Small intestine (tissue), 7 donors: ENCODE data around the gene HTR4. TPM values are rescaled to one million over a fixed set of nuclear protein-coding genes. Genes with fewer than 3 reads are reported as not detected.
"Not testable (repeated sequence)": the region's sequence is repeated elsewhere in the genome, so short reads cannot be mapped to it uniquely, and the experiment has no call there.

Experiments
- DNase-seq, 2 donors: peaks; one replicate each; pipeline versions ENCODE4 v3.0.0 to v3.0.0-alpha.2; 2013
- FAIRE-seq: peaks from 2 replicates; lab custom pipeline; 2012; peaks lifted over from hg19 to GRCh38; lab: Jason Lieb, UNC
- H3K27ac ChIP-seq, 3 donors: one replicate each; pipeline ENCODE4 v1.5.1; 2013; ENCODE audit warnings: low read length in 2 of 3, mild to moderate bottlenecking in 2 of 3, control low read depth in 1 of 3, inconsistent platforms in 1 of 3, low read depth in 1 of 3, moderate library complexity in 1 of 3
- H3K27me3 ChIP-seq, 3 donors: one replicate each; pipeline ENCODE4 v1.6.1; 2013; ENCODE audit warnings: low read length in 3 of 3, inconsistent platforms in 1 of 3; ENCODE audit not compliant: control insufficient read depth in 3 of 3, insufficient read depth in 3 of 3
- H3K36me3 ChIP-seq, 3 donors: one replicate each; pipeline ENCODE4 v1.6.1; 2013; ENCODE audit warnings: low read length in 3 of 3, inconsistent platforms in 1 of 3, low read depth in 1 of 3, mild to moderate bottlenecking in 1 of 3, moderate library complexity in 1 of 3; ENCODE audit not compliant: control insufficient read depth in 3 of 3, insufficient read depth in 2 of 3
- H3K4me1 ChIP-seq, 3 donors: one replicate each; pipeline ENCODE4 v1.6.1; 2013; ENCODE audit warnings: low read length in 2 of 3, inconsistent platforms in 1 of 3, low read depth in 1 of 3, mild to moderate bottlenecking in 1 of 3, moderate library complexity in 1 of 3; ENCODE audit not compliant: control insufficient read depth in 3 of 3, insufficient read depth in 2 of 3
- H3K4me3 ChIP-seq, 3 donors: one replicate each; pipeline ENCODE4 v1.5.1; 2013; ENCODE audit warnings: low read length in 3 of 3, control low read depth in 1 of 3, inconsistent platforms in 1 of 3, low read depth in 1 of 3, mild to moderate bottlenecking in 1 of 3, moderate library complexity in 1 of 3
- H3K9me3 ChIP-seq, 2 donors: one replicate each; pipeline ENCODE4 v1.6.1; 2013; ENCODE audit warnings: low read depth in 1 of 2, low read length in 1 of 2; ENCODE audit not compliant: control insufficient read depth in 2 of 2, insufficient read depth in 1 of 2
- WGBS, 3 donors: extraction: QIAGEN DNeasy Blood & Tissue Kit; methylation state at CpG; one replicate each; pipeline ENCODE4 v1.1.7; 2013; 5-methylcytosine and 5-hydroxymethylcytosine counted together
- polyA plus RNA-seq, 4 donors: library from polyadenylated mRNA; stranded (reverse) in 3 of 4; unstranded in 1 of 4; fragments of 200-250 nt in 3 of 4; fragments of 120-200 nt in 1 of 4; gene quantifications; one replicate each; pipeline versions ENCODE4 v1.2.1 to v1.2.3, GENCODE V29; 2013
- donor health status: healthy with polysubstance abuse.
- donor health status: control.
- donor health status: control.
- donor health status: Bipolar disorder and iron deficiency.
- donor health status: healthy.

HTR4 gene
- polyA plus RNA-seq, 4 donors: 1.6 to 8.7 (median 4.2) TPM

GRCh38 chr5:148532969-148533670 is 121.2 kb downstream of the HTR4 start:
- peaks cover 0 to 5% (median 3%) of the 10 kb centered on the region in 3 donors for H3K36me3 ChIP-seq
- H3K4me1 ChIP-seq: no peaks in the 10 kb centered on the region
- peaks cover 0 to 25% of the 10 kb centered on the region in 2 donors for H3K9me3 ChIP-seq
- WGBS, 3 donors: 74 to 87% (median 76%) methylated on average over 5 of the region's 5 CpGs
- H3K27ac ChIP-seq: no peak overlapping the region
- no peak for DNase-seq
- no peak for FAIRE-seq
- peaks cover 0 to 2% (median 0%) of the 10 kb centered on the region in 3 donors for H3K27me3 ChIP-seq
- no peak overlapping the region for H3K4me3 ChIP-seq

GRCh38 chr5:148529450-148529849 is 124.9 kb downstream of the HTR4 start:
- WGBS, 3 donors: 83 to 97% (median 93%) methylated on average over 2 of the region's 2 CpGs
- DNase-seq, H3K27me3 ChIP-seq, FAIRE-seq, H3K27ac ChIP-seq, H3K4me3 ChIP-seq, H3K36me3 ChIP-seq, H3K4me1 ChIP-seq: not testable (repeated sequence)
- H3K9me3 ChIP-seq: peaks cover 0 to 25% of the 10 kb centered on the region in 2 donors

DNA sequence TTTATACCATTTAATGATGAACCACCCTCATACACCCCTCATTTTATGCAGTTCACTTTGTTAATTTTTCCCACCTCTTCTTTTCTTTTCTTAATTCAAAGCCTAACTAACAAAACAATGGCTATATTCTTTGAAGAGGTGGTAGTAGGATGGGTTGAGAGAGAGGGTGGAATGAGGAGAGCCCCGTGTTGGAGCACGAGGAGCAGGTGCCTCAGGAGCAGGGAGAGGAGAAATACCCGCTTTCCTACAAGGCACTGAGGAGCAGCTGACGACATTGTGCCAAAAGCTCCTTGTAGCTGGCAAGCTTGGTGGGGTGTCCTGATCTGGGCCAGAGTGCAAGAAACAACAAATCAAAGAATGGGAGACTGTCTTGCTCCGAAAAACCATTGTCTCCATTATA is 129.6 kb downstream of the HTR4 start:
- DNase-seq (no peak), FAIRE-seq (no peak)
- Histone ChIP-seq H3K4me1 (no peaks in the 10 kb centered on the region), H3K27ac (no peak overlapping the region), H3K4me3 (no peak overlapping the region), H3K27me3 (no peaks in the 10 kb centered on the region), H3K36me3 (peaks cover 0 to 6% (median 0%) of the 10 kb centered on the region in 3 donors), H3K9me3 (peaks cover 0 to 8% of the 10 kb centered on the region in 2 donors)
- WGBS, 3 donors: 87 to 97% (median 88%) methylated on average over 5 of the region's 5 CpGs

DNA sequence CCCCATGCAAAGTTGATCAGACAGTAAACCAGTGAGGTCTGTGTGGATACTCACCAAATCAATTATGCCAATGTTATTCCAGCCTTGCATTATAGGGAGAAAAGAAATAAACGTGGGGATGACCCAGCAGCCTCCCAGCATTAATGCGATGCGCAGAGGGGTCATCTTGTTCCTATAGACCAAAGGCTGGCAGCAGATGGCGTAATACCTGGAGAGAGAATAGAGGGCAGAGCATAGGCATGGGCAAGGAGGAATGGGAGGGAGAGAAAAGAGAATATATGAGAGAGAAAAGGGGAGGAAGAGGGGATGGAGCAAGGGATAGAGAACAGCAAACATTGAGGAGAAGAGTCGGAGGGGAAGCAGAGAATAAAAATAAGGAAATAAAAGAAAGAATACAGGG is 131.2 kb downstream of the HTR4 start:
- no peak overlapping the region for H3K27ac ChIP-seq

GRCh38 chr5:148515460-148515859 is 138.9 kb downstream of the HTR4 start:
- Histone ChIP-seq H3K36me3 (no peaks in the 10 kb centered on the region), H3K27ac (no peak overlapping the region), H3K4me1 (no peaks in the 10 kb centered on the region), H3K27me3 (no peaks in the 10 kb centered on the region), H3K9me3 (peaks cover 0 to 3% of the 10 kb centered on the region in 2 donors), H3K4me3 (no peak overlapping the region)
- no peak for FAIRE-seq
- DNase-seq: no peak
- WGBS, 3 donors: 77 to 81% (median 79%) methylated on average over 2 of the region's 2 CpGs

More for the DNA sequence above, 131.2 kb downstream of the HTR4 start:
- peaks cover 0 to 6% (median 0%) of the 10 kb centered on the region in 3 donors for H3K36me3 ChIP-seq
- H3K4me3 ChIP-seq: no peak overlapping the region
- DNase-seq (peak in 1 of 2 donors; percentile 2), FAIRE-seq (no peak)
- no peaks in the 10 kb centered on the region for H3K4me1 ChIP-seq
- H3K9me3 ChIP-seq: no peaks in the 10 kb centered on the region
- 73 to 81% (median 79%) methylated on average over 5 of the region's 5 CpGs for WGBS, 3 donors
- no peaks in the 10 kb centered on the region for H3K27me3 ChIP-seq

- no peak for DNase-seq
- Histone ChIP-seq H3K9me3 (peaks cover 0 to 3% of the 10 kb centered on the region in 2 donors), H3K36me3 (peaks cover 0 to 4% (median 2%) of the 10 kb centered on the region in 3 donors), H3K4me3 (no peak overlapping the region), H3K27ac (no peak overlapping the region), H3K27me3 (no peaks in the 10 kb centered on the region), H3K4me1 (no peaks in the 10 kb centered on the region)
- no peak for FAIRE-seq
These were observed 140.0 kb downstream of the HTR4 start for GRCh38 chr5:148514344-148514743.

- Histone ChIP-seq H3K36me3 (peaks cover 0 to 5% (median 5%) of the 10 kb centered on the region in 3 donors), H3K27ac (no peak overlapping the region), H3K27me3 (no peaks in the 10 kb centered on the region), H3K4me1 (no peaks in the 10 kb centered on the region), H3K9me3 (peaks cover 0 to 3% of the 10 kb centered on the region in 2 donors), H3K4me3 (no peak overlapping the region)
- 88 to 96% (median 90%) methylated on average over 9 of the region's 9 CpGs for WGBS, 3 donors
- DNase-seq (no peak), FAIRE-seq (no peak)
These were observed 141.8 kb downstream of the HTR4 start for GRCh38 chr5:148512498-148512897.

GRCh38 chr5:148511810-148512347 is 142.4 kb downstream of the HTR4 start:
- Histone ChIP-seq H3K27me3 (no peaks in the 10 kb centered on the region), H3K27ac (no peak overlapping the region), H3K36me3 (peaks cover 0 to 5% (median 5%) of the 10 kb centered on the region in 3 donors), H3K4me1 (no peaks in the 10 kb centered on the region), H3K9me3 (peaks cover 0 to 3% of the 10 kb centered on the region in 2 donors), H3K4me3 (no peak overlapping the region)
- 30 to 86% (median 61%) methylated on average over 1 of the region's 1 CpG for WGBS, 3 donors
- DNase-seq: no peak
- no peak for FAIRE-seq
